Transverse colon (tissue), 4 donors: ENCODE data around the gene ACTR1A. TPM values are rescaled to one million over a fixed set of nuclear protein-coding genes. Genes with fewer than 3 reads are reported as not detected.

Experiments used
- DNase-seq: peaks from one replicate; pipeline ENCODE4 v3.0.0-alpha.2; 2019
- H3K27ac ChIP-seq, 4 donors: fragments of 200-600 bp; sonication (generic); 2 replicates each; pipeline ENCODE4 v1.5.1; 2016 to 2018; ENCODE audit warnings: inconsistent platforms in 4 of 4
- H3K27me3 ChIP-seq: fragments of 200-600 bp; sonication (generic); 2 replicates; pipeline ENCODE4 v1.5.1; 2017; ENCODE audit warnings: inconsistent platforms
- H3K36me3 ChIP-seq, 4 donors: fragments of 200-600 bp; sonication (generic); 2 replicates each; pipeline ENCODE4 v1.5.1; 2017 to 2019; ENCODE audit warnings: inconsistent platforms in 4 of 4
- H3K4me1 ChIP-seq, 4 donors: fragments of 200-600 bp; sonication (generic); 2 replicates each; pipeline ENCODE4 v1.5.1; 2017 to 2020; ENCODE audit warnings: inconsistent platforms in 4 of 4
- H3K4me3 ChIP-seq, 4 donors: fragments of 200-600 bp; sonication (generic); 1 replicate in 1 of 4; 2 replicates in 3 of 4; pipeline versions ENCODE4 v1.5.1 to v1.6.1; 2017 to 2019; ENCODE audit warnings: inconsistent platforms in 4 of 4
- H3K9me3 ChIP-seq, 2 donors: fragments of 200-600 bp; sonication (generic); 2 replicates each; pipeline ENCODE4 v1.5.1; 2017 to 2019; ENCODE audit warnings: inconsistent platforms in 2 of 2
- CTCF ChIP-seq, 5 experiments: fragments of 200-600 bp in 3 of 5; fragments of 450-650 bp in 2 of 5; sonication (generic) in 3 of 5; IDR thresholded peaks; 1 replicate in 2 of 5; 2 replicates in 3 of 5; pipeline ENCODE4 v1.5.1; 2016 to 2017; ENCODE audit warnings: antibody characterized with exemption in 5 of 5, inconsistent platforms in 3 of 5, mild to moderate bottlenecking in 2 of 5, moderate library complexity in 1 of 5
- EP300 ChIP-seq: sonication (generic); formaldehyde crosslinking; IDR thresholded peaks from one replicate; pipeline ENCODE4 v1.6.1; 2017; ENCODE audit warnings: antibody characterized with exemption, low read depth
- POLR2A ChIP-seq: fragments of 450-650 bp; IDR thresholded peaks from one replicate; pipeline ENCODE4 v1.6.1; 2016; ENCODE audit warnings: antibody characterized with exemption, mild to moderate bottlenecking, moderate library complexity
- POLR2AphosphoS5 ChIP-seq, 3 donors: sonication (generic); formaldehyde crosslinking; IDR thresholded peaks; one replicate each; pipeline ENCODE4 v1.6.1; 2016; ENCODE audit warnings: antibody characterized with exemption in 3 of 3
- WGBS, 2 donors: methylation state at CpG; one replicate each; pipeline ENCODE4 v1.1.5; 2018; ENCODE audit warnings: low coverage in 1 of 2; 5-methylcytosine and 5-hydroxymethylcytosine counted together
- in situ Hi-C, 4 donors: fragments of 200-750 bp; cut with MboI; loops; one replicate each; pipeline versions ENCODE4 v1.15.0 to v1.15.1; 2017; ENCODE audit warnings: low sequenced_read_pairs in 3 of 4, low pct_ligation_motif_present in 1 of 4, low pct_unique_long_range_greater_than_20kb in 1 of 4
- intact Hi-C: fragments of 100-400 bp; cut with DNase I; formaldehyde crosslinking; loops from one replicate; pipeline ENCODE4 v1.15.1; 2023; ENCODE audit warnings: low total_unique reads
- total RNA-seq, 4 donors: library from RNA; depleted of rRNA; stranded (reverse); fragments of >200 nt; gene quantifications; one replicate each; pipeline ENCODE4 v1.1.0, GENCODE V29; 2016

The ACTR1A gene
- total RNA-seq, 4 donors from 2014 or later: 49.7 to 90.8 (median 79.4) TPM

- TF ChIP-seq POLR2AphosphoS5 (IDR thresholded peaks at IDR 0.05) (no peak), POLR2A (no peak), EP300 (no peak), CTCF (IDR thresholded peaks at IDR 0.05) (no peak)
- in situ Hi-C loops: no loop called here
- intact Hi-C loops: no loop called here
- Histone ChIP-seq H3K4me3 (no peak overlapping the region), H3K27me3 (no peaks in the 10 kb centered on the region), H3K27ac (no peak overlapping the region), H3K9me3 (no peaks in the 10 kb centered on the region), H3K36me3 (no peaks in the 10 kb centered on the region), H3K4me1 (peaks cover 0 to 9% (median 3%) of the 10 kb centered on the region in 4 donors)
- no peak for DNase-seq
- WGBS, 2 donors: 56% methylated on average over 2 of the region's 2 CpGs; no CpG with 5 or more reads in 1 of the 2 donors
Observed at GRCh38 chr10:102545997-102546396, 43.5 kb upstream of the ACTR1A start.

GRCh38 chr10:102545265-102545871, 42.9 kb upstream of the ACTR1A start:
- Histone ChIP-seq H3K4me1 (peaks cover 0 to 9% (median 3%) of the 10 kb centered on the region in 4 donors), H3K27ac (no peak overlapping the region), H3K27me3 (no peaks in the 10 kb centered on the region), H3K4me3 (no peak overlapping the region), H3K36me3 (no peaks in the 10 kb centered on the region), H3K9me3 (no peaks in the 10 kb centered on the region)
- TF ChIP-seq POLR2A (no peak), EP300 (no peak), CTCF (IDR thresholded peaks at IDR 0.05) (no peak), POLR2AphosphoS5 (IDR thresholded peaks at IDR 0.05) (no peak)
- no peak for DNase-seq
- intact Hi-C loops: no loop called here
- in situ Hi-C loops: no loop called here
- WGBS, 2 donors: 84 to 100% methylated on average over 3 to 7 of the region's 7 CpGs

GRCh38 chr10:102542800-102543418, 40.4 kb upstream of the ACTR1A start:
- intact Hi-C loops (no loop called here), in situ Hi-C loops (no loop called here)
- TF ChIP-seq POLR2AphosphoS5 (IDR thresholded peaks at IDR 0.05) (no peak), CTCF (IDR thresholded peaks at IDR 0.05) (no peak), EP300 (no peak), POLR2A (no peak)
- Histone ChIP-seq H3K36me3 (no peaks in the 10 kb centered on the region), H3K4me1 (peaks cover 0 to 9% (median 3%) of the 10 kb centered on the region in 4 donors), H3K27me3 (no peaks in the 10 kb centered on the region), H3K27ac (no peak overlapping the region), H3K9me3 (no peaks in the 10 kb centered on the region), H3K4me3 (no peak overlapping the region)
- WGBS, 2 donors: 76 to 82% methylated on average over 4 to 8 of the region's 8 CpGs
- no peak for DNase-seq

- DNase-seq: no peak
- no peaks in the 10 kb centered on the region for H3K9me3 ChIP-seq
- intact Hi-C loops: no loop called here
- 84 to 100% methylated on average over 1 of the region's 1 CpG for WGBS, 2 donors
- H3K27ac ChIP-seq: no peak overlapping the region
- no peaks in the 10 kb centered on the region for H3K4me1 ChIP-seq
- H3K4me3 ChIP-seq: no peak overlapping the region
- H3K36me3 ChIP-seq: no peaks in the 10 kb centered on the region
- no peaks in the 10 kb centered on the region for H3K27me3 ChIP-seq
- TF ChIP-seq POLR2AphosphoS5 (IDR thresholded peaks at IDR 0.05) (no peak), CTCF (IDR thresholded peaks at IDR 0.05) (peak in 2 of 5 experiments; percentile 17 to 19), EP300 (no peak), POLR2A (no peak)
- in situ Hi-C loops: no loop called here
Observed at GRCh38 chr10:102540023-102540422, 37.5 kb upstream of the ACTR1A start.
